ENCODE results near the gene FREM1. TPM values are rescaled to one million over a fixed set of nuclear protein-coding genes. Genes with fewer than 3 reads are reported as not detected.

Gene FREM1
- total RNA-seq, 4 donors from 2014 or later = 2.2 to 12.7 (median 5.7) TPM

GRCh38 chr9:14783358-14783757 is 126.9 kb downstream of the FREM1 start:
- H3K36me3 ChIP-seq = no peaks in the 10 kb centered on the region
- no peak overlapping the region for H3K4me3 ChIP-seq
- no peak for DNase-seq
- intact Hi-C loops (cut with DNase I; ENCODE audit: low total_unique reads) = loop anchor here (2.0 kb wide), 1 partner anchor 61 kb away; no protein-coding TSS in a partner anchor
- 33 to 49% methylated on average over 2 to 4 of the region's 4 CpGs for WGBS, 2 donors (ENCODE audit: low coverage in 1 of 2)
- TF ChIP-seq CTCF (IDR thresholded peaks at IDR 0.05) (no peak), EP300 (IDR thresholded peaks at IDR 0.05; ENCODE audit: low read depth) (no peak)
- H3K4me1 ChIP-seq = no peaks in the 10 kb centered on the region
- in situ Hi-C loops (cut with MboI; ENCODE audit: low pct_ligation_motif_present in 1 of 4, low pct_unique_long_range_greater_than_20kb in 1 of 4, low sequenced_read_pairs in 3 of 4) = no loop called here
- no peaks in the 10 kb centered on the region for H3K27me3 ChIP-seq
- H3K9me3 ChIP-seq = no peaks in the 10 kb centered on the region
- no peak overlapping the region for H3K27ac ChIP-seq

GRCh38 chr9:14782286-14783051 is 127.8 kb downstream of the FREM1 start:
- WGBS, 2 donors (ENCODE audit: low coverage in 1 of 2) = 83 to 87% methylated on average over 6 to 8 of the region's 8 CpGs
- intact Hi-C loops (cut with DNase I; ENCODE audit: low total_unique reads) (loop anchor here (2.0 kb wide), 1 partner anchor 62 kb away; no protein-coding TSS in a partner anchor), in situ Hi-C loops (cut with MboI; ENCODE audit: low pct_ligation_motif_present in 1 of 4, low pct_unique_long_range_greater_than_20kb in 1 of 4, low sequenced_read_pairs in 3 of 4) (no loop called here)
- Histone ChIP-seq H3K9me3 (no peaks in the 10 kb centered on the region), H3K4me3 (no peak overlapping the region), H3K27ac (no peak overlapping the region), H3K4me1 (no peaks in the 10 kb centered on the region), H3K36me3 (no peaks in the 10 kb centered on the region), H3K27me3 (no peaks in the 10 kb centered on the region)
- DNase-seq = no peak
- TF ChIP-seq EP300 (IDR thresholded peaks at IDR 0.05; ENCODE audit: low read depth) (no peak), CTCF (IDR thresholded peaks at IDR 0.05) (no peak), POLR2AphosphoS5 (IDR thresholded peaks at IDR 0.05) (no peak), POLR2A (IDR thresholded peaks at IDR 0.05) (no peak)

GRCh38 chr9:14780693-14781092 is 129.5 kb downstream of the FREM1 start:
- WGBS, 2 donors (ENCODE audit: low coverage in 1 of 2) = 94 to 100% methylated on average over 1 to 4 of the region's 4 CpGs
- H3K4me3 ChIP-seq = no peak overlapping the region
- no peak for DNase-seq
- H3K27ac ChIP-seq = no peak overlapping the region
- no peaks in the 10 kb centered on the region for H3K9me3 ChIP-seq
- H3K4me1 ChIP-seq = no peaks in the 10 kb centered on the region
- in situ Hi-C loops (cut with MboI; ENCODE audit: low pct_ligation_motif_present in 1 of 4, low pct_unique_long_range_greater_than_20kb in 1 of 4, low sequenced_read_pairs in 3 of 4) (no loop called here), intact Hi-C loops (cut with DNase I; ENCODE audit: low total_unique reads) (no loop called here)
- H3K36me3 ChIP-seq = no peaks in the 10 kb centered on the region
- H3K27me3 ChIP-seq = no peaks in the 10 kb centered on the region
- TF ChIP-seq CTCF (IDR thresholded peaks at IDR 0.05) = no peak
- no peak for TF ChIP-seq POLR2A (IDR thresholded peaks at IDR 0.05)
- TF ChIP-seq POLR2AphosphoS5 (IDR thresholded peaks at IDR 0.05) = no peak
- TF ChIP-seq EP300 (IDR thresholded peaks at IDR 0.05; ENCODE audit: low read depth) = no peak

- WGBS, 2 donors (ENCODE audit: low coverage in 1 of 2) = 74% methylated on average over 3 to 5 of the region's 5 CpGs
- in situ Hi-C loops (cut with MboI; ENCODE audit: low pct_ligation_motif_present in 1 of 4, low pct_unique_long_range_greater_than_20kb in 1 of 4, low sequenced_read_pairs in 3 of 4) (no loop called here), intact Hi-C loops (cut with DNase I; ENCODE audit: low total_unique reads) (no loop called here)
- Histone ChIP-seq H3K9me3 (no peaks in the 10 kb centered on the region), H3K27me3 (no peaks in the 10 kb centered on the region), H3K36me3 (no peaks in the 10 kb centered on the region), H3K27ac (no peak overlapping the region), H3K4me3 (no peak overlapping the region), H3K4me1 (no peaks in the 10 kb centered on the region)
- no peak for TF ChIP-seq CTCF (IDR thresholded peaks at IDR 0.05)
- TF ChIP-seq POLR2A (IDR thresholded peaks at IDR 0.05) = no peak
- DNase-seq = no peak
Measured at GRCh38 chr9:14780251-14780650, 130.0 kb downstream of the FREM1 start.
